ENCODE results near the gene NR2F1-AS1. TPM values are rescaled to one million over a fixed set of nuclear protein-coding genes. Genes with fewer than 3 reads are reported as not detected.

NR2F1-AS1 gene
- total and polyA plus RNA-seq, 2 donors (not counting 3 experiments of a cell fraction or from before 2014, with no cell fraction given) = 4.2 to 13.8 TPM

DNA sequence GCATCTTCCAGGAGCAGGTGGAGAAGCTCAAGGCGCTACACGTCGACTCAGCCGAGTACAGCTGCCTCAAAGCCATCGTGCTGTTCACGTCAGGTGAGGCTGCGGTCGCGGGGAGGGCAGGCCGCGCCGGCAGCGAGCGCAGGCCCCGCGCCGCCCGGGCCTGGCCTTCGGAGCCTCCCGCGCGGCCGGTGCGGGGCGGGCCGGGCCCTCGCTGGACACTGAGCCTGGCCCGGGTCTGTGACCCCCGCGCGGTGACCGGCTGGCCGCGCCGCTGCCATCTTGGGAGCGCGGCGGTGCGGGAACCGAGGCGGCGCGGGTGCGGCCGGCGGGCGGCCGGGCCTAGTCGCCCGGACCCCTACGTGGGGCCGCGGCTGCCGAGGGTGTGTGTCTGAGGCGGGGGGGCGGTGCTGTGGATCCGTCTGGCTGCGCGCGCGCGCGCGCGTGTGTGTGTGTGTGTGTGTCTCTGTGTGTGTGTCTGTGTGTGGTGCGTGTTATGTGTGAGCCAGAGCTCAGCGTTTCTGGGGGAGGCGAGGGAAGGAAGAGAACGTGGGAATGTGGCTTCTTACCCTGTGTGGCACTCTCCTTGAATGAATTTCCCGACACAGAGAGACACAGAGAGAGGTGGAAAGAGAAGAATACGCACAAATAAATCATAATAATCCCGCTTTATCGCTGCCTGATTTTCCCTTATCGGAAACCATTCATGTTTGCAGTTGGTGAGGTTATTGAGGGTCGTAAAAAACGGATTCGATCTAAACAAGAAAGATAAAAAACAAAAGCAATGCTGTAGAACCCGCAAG lies 7.5 kb upstream of the NR2F1-AS1 start:
- Histone ChIP-seq H2AFZ (ENCODE audit: low read depth, low read length) (no peak overlapping the region), H3K4me3 (replicated peaks in 1 of 3; ENCODE audit: insufficient read depth in 1 of 3, low read depth in 1 of 3, low read length in 3 of 3) (no peak overlapping the region), H3K36me3 (ENCODE audit: control insufficient read depth in 2 of 2, extremely low read depth in 1 of 2, insufficient read depth in 2 of 2, low read length in 2 of 2) (peaks cover 4 to 6% of the 10 kb centered on the region in 2 experiments), H3K79me2 (ENCODE audit: control insufficient read depth, insufficient read depth, low read length) (peaks cover 82% of the 10 kb centered on the region), H3K9me3 (replicated peaks; ENCODE audit: control insufficient read depth, insufficient read depth, low read length) (no peaks in the 10 kb centered on the region), H3K27me3 (ENCODE audit: control insufficient read depth in 2 of 2, insufficient read depth in 2 of 2, low read length in 2 of 2) (no peaks in the 10 kb centered on the region), H3K27ac (ENCODE audit: insufficient read depth, low read depth, low read length) (no peak overlapping the region), H4K20me1 (replicated peaks; ENCODE audit: control insufficient read depth, extremely low read depth, insufficient read depth, low read length) (no peaks in the 10 kb centered on the region), H3K4me2 (ENCODE audit: insufficient read depth, low read length) (no peak overlapping the region), H3K4me1 (ENCODE audit: control insufficient read depth, extremely low read depth, insufficient read depth, low read length) (peaks cover 14% of the 10 kb centered on the region), H3K9ac (replicated peaks; ENCODE audit: extremely low read depth, insufficient read depth, low read length) (no peak overlapping the region), H3K9me1 (replicated peaks; ENCODE audit: control insufficient read depth, extremely low read depth, insufficient read depth, low read length) (no peaks in the 10 kb centered on the region)
- DNase-seq (ENCODE audit: low read depth, low spot score) = no peak
- dilution Hi-C loops (cut with MboI; ENCODE audit: extremely low pct_ligation_motif_present, low sequenced_read_pairs) = no loop called here
- BruUV-seq (replicated peaks) = no TSS peak
- no peak for TF ChIP-seq FOS (IDR thresholded peaks at IDR 0.05; ENCODE audit: borderline replicate concordance, insufficient read depth, low read length)
- no peak for TF ChIP-seq GATA2 (IDR thresholded peaks at IDR 0.05; ENCODE audit: insufficient read depth, insufficient read length, low read depth, low read length)
- TF ChIP-seq POLR2AphosphoS5 (IDR thresholded peaks at IDR 0.05; ENCODE audit: insufficient read depth, low read depth, low read length) = no peak
- no peak for TF ChIP-seq MAX (IDR thresholded peaks at IDR 0.05; ENCODE audit: insufficient read depth, insufficient read length)
- TF ChIP-seq JUN (IDR thresholded peaks at IDR 0.05; ENCODE audit: borderline replicate concordance, insufficient read depth, insufficient read length, low read depth) = no peak
- no peak for TF ChIP-seq POLR2A (IDR thresholded peaks at IDR 0.05; ENCODE audit: low read depth, low read length)
- POLR2A ChIA-PET = no interaction called here
- FAIRE-seq = no peak
- intact Hi-C loops (cut with micrococcal nuclease) = loop anchor here (10.0 kb wide), 1 partner anchor 436 kb away; no protein-coding TSS in a partner anchor
- CTCF ChIA-PET = interaction anchor here (1.8 kb wide), 1 partner anchor 213 kb away, joined by 5 read pairs; no protein-coding TSS in a partner anchor
